HepG2 (cell line): ENCODE data around the gene PYGB. TPM values are rescaled to one million over a fixed set of nuclear protein-coding genes. Genes with fewer than 3 reads are reported as not detected.
A peak's percentile ranks its signal among the peaks of the same experiment; 100 is the strongest.

Source experiments
- ATAC-seq: fragments of 200-7000 bp; cut with Tn5 transposase; 3 replicates; pipeline ENCODE4 v1.9.1; 2020; ENCODE audit warnings: mild to moderate bottlenecking, moderate library complexity
- BruUV-seq: library from RNA; stranded (reverse); fragments of 400-500 nt; replicated peaks from 2 replicates; lab custom pipeline; 2021; lab: Mats Ljungman, UMichigan
- CTCF ChIA-PET: fragments of 300-600 bp; formaldehyde crosslinking; extraction: SDS; loops from one replicate; lab custom pipeline; 2021; ENCODE audit warnings: low total read pairs, inconsistent platforms, low intra/inter-chr PET ratio; lab: Yijun Ruan, JAX
- POLR2A ChIA-PET: fragments of 350-600 bp; sonication (Branson Sonifier 250); formaldehyde crosslinking; loops from one replicate; lab custom pipeline; 2020; ENCODE audit warnings: antibody characterized with exemption, inconsistent platforms; lab: Yijun Ruan, JAX
- DNase-seq: peaks from one replicate; pipeline ENCODE4 v3.0.0-alpha.2; 2015; ENCODE audit warnings: low spot score
- FAIRE-seq: peaks from 3 replicates; lab custom pipeline; 2011; peaks lifted over from hg19 to GRCh38; lab: Jason Lieb, UNC
- H2AFZ ChIP-seq: one replicate; pipeline ENCODE4 v1.6.1; 2011; ENCODE audit warnings: low read length, inconsistent platforms
- H3K27ac ChIP-seq: fragments of 300-600 bp; 3 replicates; pipeline ENCODE4 v1.8.0; 2011; ENCODE audit warnings: mixed run types, mild to moderate bottlenecking, mixed read lengths, low read length, inconsistent platforms; ENCODE audit not compliant: insufficient read depth; ENCODE audit errors: extremely low read length
- H3K27me3 ChIP-seq, 2 experiments: fragments of 200-600 bp in 1 of 2; 2 replicates in 1 of 2; 3 replicates in 1 of 2; pipeline versions ENCODE4 v1.6.0 to v1.8.0; 2011; ENCODE audit warnings: low read length in 2 of 2, mild to moderate bottlenecking in 2 of 2, moderate library complexity in 2 of 2, inconsistent platforms in 1 of 2; ENCODE audit not compliant: insufficient read depth in 2 of 2, control insufficient read depth in 1 of 2
- H3K36me3 ChIP-seq, 2 experiments: fragments of 200-600 bp in 1 of 2; replicated peaks in 1 of 2; 2 replicates in 1 of 2; 3 replicates in 1 of 2; pipeline versions ENCODE4 v1.5.1 to v1.8.0; 2011; ENCODE audit warnings: low read length in 2 of 2, inconsistent platforms in 1 of 2; ENCODE audit not compliant: insufficient read depth in 2 of 2, control insufficient read depth in 1 of 2
- H3K4me1 ChIP-seq: 2 replicates; pipeline ENCODE4 v1.5.1; 2012; ENCODE audit warnings: low read length, inconsistent platforms; ENCODE audit not compliant: insufficient read depth
- H3K4me2 ChIP-seq: 2 replicates; pipeline ENCODE4 v1.6.0; 2011; ENCODE audit warnings: low read depth, low read length, inconsistent platforms
- H3K4me3 ChIP-seq, 3 experiments: fragments of 200-600 bp in 1 of 3; sonication (generic), shearing (Covaris generic) in 1 of 3; replicated peaks in 1 of 3; 2 replicates each; pipeline ENCODE4 v1.5.1; 2011 to 2016; ENCODE audit warnings: low read length in 3 of 3, inconsistent platforms in 2 of 3, low read depth in 2 of 3, mild to moderate bottlenecking in 2 of 3, control low read depth in 1 of 3, mixed read lengths in 1 of 3; ENCODE audit not compliant: insufficient read depth in 1 of 3
- H3K79me2 ChIP-seq: one replicate; pipeline ENCODE4 v1.6.1; 2011; ENCODE audit warnings: low read length, inconsistent platforms; ENCODE audit not compliant: insufficient read depth
- H3K9ac ChIP-seq: 2 replicates; pipeline ENCODE4 v1.6.0; 2011; ENCODE audit warnings: mild to moderate bottlenecking, low read depth, low read length, inconsistent platforms; ENCODE audit not compliant: insufficient read depth
- H3K9me3 ChIP-seq: 2 replicates; pipeline ENCODE4 v1.5.1; 2012; ENCODE audit warnings: mild to moderate bottlenecking, low read length
- H4K20me1 ChIP-seq: 2 replicates; pipeline ENCODE4 v1.6.0; 2011; ENCODE audit warnings: inconsistent platforms, mild to moderate bottlenecking, low read length, moderate library complexity; ENCODE audit not compliant: insufficient read depth
- DDIT3 ChIP-seq: sonication (generic); formaldehyde crosslinking; IDR thresholded peaks from 2 replicates; pipeline ENCODE4 v1.4.0; 2020; ENCODE audit warnings: mild to moderate bottlenecking, missing genetic modification reagents
- GTF3A ChIP-seq: sonication (generic); formaldehyde crosslinking; conservative IDR thresholded peaks from 2 replicates; pipeline ENCODE4 v1.4.0; 2020; ENCODE audit warnings: mild to moderate bottlenecking, missing genetic modification reagents
- ZBTB46 ChIP-seq: sonication (generic); formaldehyde crosslinking; IDR thresholded peaks from 2 replicates; pipeline ENCODE4 v1.4.0; 2020; ENCODE audit warnings: mild to moderate bottlenecking, missing genetic modification reagents, borderline replicate concordance
- ZNF746 ChIP-seq: sonication (generic); formaldehyde crosslinking; IDR thresholded peaks from 2 replicates; pipeline ENCODE4 v1.8.0; 2022; ENCODE audit warnings: mild to moderate bottlenecking, missing genetic modification reagents
- WGBS: methylation state at CpG from one replicate; pipeline ENCODE4 v1.1.6; 2017; ENCODE audit warnings: low lambda C conversion rate; 5-methylcytosine and 5-hydroxymethylcytosine counted together
- in situ Hi-C: cut with HindIII; loops from 2 replicates; pipeline ENCODE4 v1.10.0; 2017; ENCODE audit warnings: low pct_unique_long_range_greater_than_20kb; ENCODE audit not compliant: extremely low pct_ligation_motif_present
- intact Hi-C: fragments of 100-400 bp; cut with micrococcal nuclease; formaldehyde crosslinking; loops from one replicate; pipeline ENCODE4 v1.10.0; 2022; ENCODE audit not compliant: unreplicated experiment
- polyA plus RNA-seq, 8 experiments: library from polyadenylated mRNA; depleted of rRNA in 3 of 8; stranded (reverse) in 7 of 8; unstranded in 1 of 8; fragments of >200 nt; fragmentation: Illumina TruSeq in 4 of 8; extraction: Trizol in 4 of 8; gene quantifications; 2 replicates each; pipeline versions ENCODE4 v1.2.1 to v1.2.3, GENCODE V29; 2011 to 2016; ENCODE audit warnings: low read depth in 4 of 8, missing spikeins in 1 of 8, mixed read lengths in 1 of 8; ENCODE audit not compliant: insufficient read depth in 1 of 8
- total RNA-seq, 5 experiments: library from RNA; depleted of rRNA; stranded (reverse); fragments of >200 nt; fragmentation: Illumina TruSeq; extraction: Trizol; gene quantifications; 2 replicates each; pipeline ENCODE4 v1.2.3, GENCODE V29; 2016; ENCODE audit warnings: low read depth in 1 of 5

Gene PYGB
- total and polyA plus RNA-seq, 2 of the 13 experiments (the other 11 are each of a cell fraction or from before 2014, with no cell fraction given) = 24.2 to 86.3 TPM

GRCh38 chr20:25252686-25253421, 5.0 kb downstream of the PYGB start:
- Histone ChIP-seq H4K20me1 (no peaks in the 10 kb centered on the region), H3K4me3 (no peak overlapping the region), H3K4me1 (peaks cover 40% of the 10 kb centered on the region), H3K9me3 (no peaks in the 10 kb centered on the region)
- intact Hi-C loops = no loop called here
- BruUV-seq = no TSS peak
- FAIRE-seq = no peak
- POLR2A ChIA-PET = interaction anchor here (1.7 kb wide), 1 partner anchor 57 kb away, joined by 3 read pairs; no protein-coding TSS in a partner anchor
- 0 out of 2 replicates have a peak, but pooled peaks have one; percentile 42 for TF ChIP-seq ZBTB46 (CRISPR knock-in tag)
- 0 out of 2 replicates have a peak, but pooled peaks have one; percentile 31 for TF ChIP-seq GTF3A (CRISPR knock-in tag)
- 0 out of 2 replicates have a peak, but pooled peaks have one; percentile 31 for TF ChIP-seq ZNF746 (CRISPR knock-in tag)
- no peak for TF ChIP-seq DDIT3 (CRISPR knock-in tag)
- TF ChIP-seq, all 625 proteins: peak for 3
- Histone ChIP-seq H3K9ac (no peak overlapping the region), H2AFZ (no peak overlapping the region), H3K36me3 (peaks cover 2 to 8% of the 10 kb centered on the region in 2 experiments; a peak in 2 of 5 replicates), H3K4me2 (no peak overlapping the region), H3K27ac (no peak overlapping the region), H3K27me3 (no peaks in the 10 kb centered on the region; a peak in 1 of 5 replicates), H3K79me2 (peaks cover 56% of the 10 kb centered on the region)
- 89% methylated on average over 6 of the region's 6 CpGs for WGBS
- ATAC-seq = no peak
- CTCF ChIA-PET = no interaction called here
- in situ Hi-C loops = no loop called here
- DNase-seq = no peak
